ENCODE data around the gene CAPZB. TPM values are rescaled to one million over a fixed set of nuclear protein-coding genes. Genes with fewer than 3 reads are reported as not detected.

Gene CAPZB
- polyA plus RNA-seq, 1 of the 3 experiments (the other 2 are of a cell fraction): 122 TPM

- CTCF ChIA-PET: no interaction called here
- no peaks in the 10 kb centered on the region for H3K9me3 ChIP-seq
- H3K79me2 ChIP-seq (ENCODE audit: insufficient read depth): no peaks in the 10 kb centered on the region
- no peaks in the 10 kb centered on the region for H3K9me2 ChIP-seq
- H3K4me3 ChIP-seq (ENCODE audit: low read depth in 2 of 2, low read length in 1 of 2): no peak overlapping the region
- TF ChIP-seq, protein P1, sequence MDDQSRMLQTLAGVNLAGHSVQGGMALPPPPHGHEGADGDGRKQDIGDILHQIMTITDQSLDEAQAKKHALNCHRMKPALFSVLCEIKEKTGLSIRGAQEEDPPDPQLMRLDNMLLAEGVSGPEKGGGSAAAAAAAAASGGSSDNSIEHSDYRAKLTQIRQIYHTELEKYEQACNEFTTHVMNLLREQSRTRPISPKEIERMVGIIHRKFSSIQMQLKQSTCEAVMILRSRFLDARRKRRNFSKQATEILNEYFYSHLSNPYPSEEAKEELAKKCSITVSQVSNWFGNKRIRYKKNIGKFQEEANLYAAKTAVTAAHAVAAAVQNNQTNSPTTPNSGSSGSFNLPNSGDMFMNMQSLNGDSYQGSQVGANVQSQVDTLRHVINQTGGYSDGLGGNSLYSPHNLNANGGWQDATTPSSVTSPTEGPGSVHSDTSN (IDR thresholded peaks at IDR 0.05): no peak
- no peak for DNase-seq
- no peak overlapping the region for H2AFZ ChIP-seq (ENCODE audit: low read depth)
- no peak overlapping the region for H3K4me2 ChIP-seq
- H3K9ac ChIP-seq: no peak overlapping the region
- no peaks in the 10 kb centered on the region for H3K36me3 ChIP-seq (replicated peaks in 1 of 2; ENCODE audit: control insufficient read depth in 1 of 2, insufficient read depth in 2 of 2, low read length in 1 of 2)
- H3K4me1 ChIP-seq (ENCODE audit: control insufficient read depth in 1 of 2, insufficient read depth in 2 of 2, low read depth in 1 of 2, low read length in 1 of 2): no peaks in the 10 kb centered on the region
- 74% methylated on average over 7 of the region's 7 CpGs for WGBS (ENCODE audit: low lambda C conversion rate)
- no peaks in the 10 kb centered on the region for H3F3A ChIP-seq (replicated peaks; ENCODE audit: insufficient read depth)
- no peak overlapping the region for H3K27ac ChIP-seq (ENCODE audit: low read depth in 2 of 2, low read length in 1 of 2)
- H4K20me1 ChIP-seq (ENCODE audit: insufficient read depth): no peaks in the 10 kb centered on the region
- POLR2A ChIA-PET: no interaction called here
- H3K27me3 ChIP-seq (ENCODE audit: insufficient read depth): no peaks in the 10 kb centered on the region
Observed at GRCh38 chr1:19533626-19534025, 48.3 kb upstream of the CAPZB start.

- H3K4me1 ChIP-seq (ENCODE audit: control insufficient read depth in 1 of 2, insufficient read depth in 2 of 2, low read depth in 1 of 2, low read length in 1 of 2): no peaks in the 10 kb centered on the region
- POLR2A ChIA-PET: no interaction called here
- TF ChIP-seq GABPA (IDR thresholded peaks at IDR 0.05; ENCODE audit: low read depth): no peak
- no peak for TF ChIP-seq RAD21 (IDR thresholded peaks at IDR 0.05; ENCODE audit: low read length)
- no peak for TF ChIP-seq EZH2phosphoT487 (IDR thresholded peaks at IDR 0.05; ENCODE audit: borderline replicate concordance, low read depth)
- no peak for TF ChIP-seq FOXM1 (IDR thresholded peaks at IDR 0.05; ENCODE audit: low read depth)
- no peak for TF ChIP-seq MEF2A (IDR thresholded peaks at IDR 0.05; ENCODE audit: borderline replicate concordance, low read depth)
- TF ChIP-seq YY1 (IDR thresholded peaks at IDR 0.05; ENCODE audit: low read depth): no peak
- TF ChIP-seq USF1 (IDR thresholded peaks at IDR 0.05; ENCODE audit: borderline replicate concordance, low read depth): no peak
- TF ChIP-seq TCF12 (IDR thresholded peaks at IDR 0.05): no peak
- TF ChIP-seq FOSL2 (IDR thresholded peaks at IDR 0.05; ENCODE audit: borderline replicate concordance, low read depth): no peak
- TF ChIP-seq POLR2AphosphoS5 (IDR thresholded peaks at IDR 0.05; ENCODE audit: low read depth, low read length): no peak
- H3K27ac ChIP-seq (ENCODE audit: low read depth in 2 of 2, low read length in 1 of 2): no peak overlapping the region
- H3K27me3 ChIP-seq (ENCODE audit: insufficient read depth): no peaks in the 10 kb centered on the region
- H3K36me3 ChIP-seq (replicated peaks in 1 of 2; ENCODE audit: control insufficient read depth in 1 of 2, insufficient read depth in 2 of 2, low read length in 1 of 2): no peaks in the 10 kb centered on the region
- 75% methylated on average over 4 of the region's 4 CpGs for WGBS (ENCODE audit: low lambda C conversion rate)
- H3F3A ChIP-seq (replicated peaks; ENCODE audit: insufficient read depth): no peaks in the 10 kb centered on the region
- no peak for DNase-seq
- H3K9me2 ChIP-seq: no peaks in the 10 kb centered on the region
- CTCF ChIA-PET: interaction anchor here (0.9 kb wide), 1 partner anchor 21 kb away, joined by 3 read pairs; no protein-coding TSS in a partner anchor
- H3K79me2 ChIP-seq (ENCODE audit: insufficient read depth): no peaks in the 10 kb centered on the region
- no peak overlapping the region for H2AFZ ChIP-seq (ENCODE audit: low read depth)
- no peaks in the 10 kb centered on the region for H3K9me3 ChIP-seq
- H4K20me1 ChIP-seq (ENCODE audit: insufficient read depth): no peaks in the 10 kb centered on the region
- no peak overlapping the region for H3K4me3 ChIP-seq (ENCODE audit: low read depth in 2 of 2, low read length in 1 of 2)
- H3K9ac ChIP-seq: no peak overlapping the region
- no peak overlapping the region for H3K4me2 ChIP-seq
Observed at GRCh38 chr1:19532519-19532918, 47.2 kb upstream of the CAPZB start.

GRCh38 chr1:19529664-19530063 is 44.3 kb upstream of the CAPZB start:
- H3K4me2 ChIP-seq: no peak overlapping the region
- no peaks in the 10 kb centered on the region for H4K20me1 ChIP-seq (ENCODE audit: insufficient read depth)
- no peaks in the 10 kb centered on the region for H3K27me3 ChIP-seq (ENCODE audit: insufficient read depth)
- POLR2A ChIA-PET: interaction anchor here (0.6 kb wide), 1 partner anchor 58 kb away, joined by 3 read pairs; no protein-coding TSS in a partner anchor
- H3K4me1 ChIP-seq (ENCODE audit: control insufficient read depth in 1 of 2, insufficient read depth in 2 of 2, low read depth in 1 of 2, low read length in 1 of 2): no peaks in the 10 kb centered on the region
- CTCF ChIA-PET: interaction anchor here (0.6 kb wide), 1 partner anchor 87 kb away, joined by 4 read pairs; no protein-coding TSS in a partner anchor
- H3K4me3 ChIP-seq (ENCODE audit: low read depth in 2 of 2, low read length in 1 of 2): no peak overlapping the region
- H3K36me3 ChIP-seq (replicated peaks in 1 of 2; ENCODE audit: control insufficient read depth in 1 of 2, insufficient read depth in 2 of 2, low read length in 1 of 2): no peaks in the 10 kb centered on the region
- no peaks in the 10 kb centered on the region for H3K9me2 ChIP-seq
- no peak overlapping the region for H2AFZ ChIP-seq (ENCODE audit: low read depth)
- no peaks in the 10 kb centered on the region for H3K79me2 ChIP-seq (ENCODE audit: insufficient read depth)
- no peak overlapping the region for H3K27ac ChIP-seq (ENCODE audit: low read depth in 2 of 2, low read length in 1 of 2)
- 56% methylated on average over 7 of the region's 7 CpGs for WGBS (ENCODE audit: low lambda C conversion rate)
- no peak for DNase-seq
- no peak overlapping the region for H3K9ac ChIP-seq
- no peaks in the 10 kb centered on the region; the same call in 1 of the 2 replicates for H3K9me3 ChIP-seq
- H3F3A ChIP-seq (replicated peaks; ENCODE audit: insufficient read depth): no peaks in the 10 kb centered on the region
- TF ChIP-seq EP300 (IDR thresholded peaks at IDR 0.05; ENCODE audit: borderline replicate concordance in 1 of 2, low read depth in 1 of 2, low read length in 1 of 2) (no peak), SMC3 (IDR thresholded peaks at IDR 0.05; ENCODE audit: low read depth, low read length) (no peak), GATA2 (CRISPR knock-in tag; IDR thresholded peaks at IDR 0.05) (no peak), FOSL2 (IDR thresholded peaks at IDR 0.05; ENCODE audit: borderline replicate concordance, low read depth) (no peak), TCF12 (IDR thresholded peaks at IDR 0.05) (no peak), SIN3A (IDR thresholded peaks at IDR 0.05; ENCODE audit: borderline replicate concordance, low read depth, low read length) (no peak), TAF1 (IDR thresholded peaks at IDR 0.05; ENCODE audit: borderline replicate concordance, low read depth, low read length) (no peak), NFIC (IDR thresholded peaks at IDR 0.05; ENCODE audit: borderline replicate concordance) (no peak), RXRA (IDR thresholded peaks at IDR 0.05; ENCODE audit: borderline replicate concordance, low read depth) (no peak), FOXJ3 (CRISPR knock-in tag; IDR thresholded peaks at IDR 0.05) (no peak), CTCF (IDR thresholded peaks at IDR 0.05) (no peak), MXI1 (IDR thresholded peaks at IDR 0.05; ENCODE audit: low read depth, low read length) (no peak), EZH2phosphoT487 (IDR thresholded peaks at IDR 0.05; ENCODE audit: borderline replicate concordance, low read depth) (no peak), FOXM1 (IDR thresholded peaks at IDR 0.05; ENCODE audit: low read depth) (no peak)

Data from SK-N-SH (cell line).